Epithelial cell of esophagus (primary cell): ENCODE results near the gene HOPX.
"Not testable (repeated sequence)": the region's sequence is repeated elsewhere in the genome, so short reads cannot be mapped to it uniquely, and the experiment has no call there.

Experiments used
- DNase-seq: peaks from one replicate; pipeline ENCODE4 v3.0.0; 2010; ENCODE audit warnings: low read depth
- H3K4me3 ChIP-seq: 2 replicates; pipeline ENCODE4 v1.5.1; 2011; ENCODE audit warnings: mild to moderate bottlenecking, low read length, control low read depth
- CTCF ChIP-seq: IDR thresholded peaks from 2 replicates; pipeline ENCODE4 v1.5.1; 2011; ENCODE audit warnings: low read depth, mild to moderate bottlenecking, low read length, control low read depth, inconsistent platforms; ENCODE audit not compliant: insufficient read depth; ENCODE audit errors: missing control alignments

Gene HOPX

GRCh38 chr4:56641494-56642051 lies 39.5 kb downstream of the HOPX start:
- no peak overlapping the region for H3K4me3 ChIP-seq
- DNase-seq, result peak; percentile 91
- TF ChIP-seq CTCF, result peak; percentile 29

DNA sequence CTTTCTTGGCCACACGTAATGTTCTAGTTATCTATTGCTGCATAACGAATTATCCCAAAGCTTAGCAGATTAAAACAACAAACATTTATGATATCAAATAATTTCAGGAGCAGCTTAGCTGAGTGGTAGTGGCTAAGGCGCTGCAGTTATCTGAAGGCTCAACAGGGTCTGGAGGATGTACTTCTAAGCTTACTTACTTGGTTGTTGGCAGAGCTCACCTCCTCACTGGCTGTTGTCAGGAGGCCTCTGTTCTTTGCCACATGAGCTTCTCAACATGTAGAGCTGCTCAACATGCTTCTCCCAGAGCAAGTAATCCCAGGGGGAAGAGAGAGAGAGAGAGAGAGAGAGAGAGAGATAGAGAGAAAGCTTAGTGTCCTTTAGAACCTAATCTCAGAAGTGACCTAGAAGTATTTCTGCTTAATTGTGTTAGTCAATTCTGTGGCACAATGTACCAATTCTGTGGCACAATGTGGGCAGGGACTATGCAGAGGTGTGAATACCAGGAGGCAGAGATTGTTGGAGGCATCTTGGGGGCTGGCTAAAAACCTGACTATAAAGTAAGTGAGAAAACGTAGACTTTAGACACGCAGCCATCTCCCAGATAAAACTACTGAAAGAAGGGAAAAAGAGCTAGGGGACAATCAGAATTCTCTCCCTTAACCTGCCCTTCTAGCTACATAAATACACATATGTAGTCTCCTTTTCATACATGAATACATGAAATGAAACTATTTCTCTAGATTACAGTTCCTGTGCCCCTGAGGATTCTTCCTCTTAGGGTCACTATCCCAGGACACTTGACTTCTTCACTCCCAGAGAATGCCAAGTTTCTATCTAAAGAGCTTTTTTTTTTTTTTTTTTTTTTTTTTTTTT lies 40.2 kb downstream of the HOPX start:
- DNase-seq, result peak; percentile 27
- H3K4me3 ChIP-seq, result no peak overlapping the region
- no peak for TF ChIP-seq CTCF

GRCh38 chr4:56637791-56638190 lies 43.3 kb downstream of the HOPX start:
- TF ChIP-seq CTCF, result no peak
- peak; percentile 41 for DNase-seq
- no peak overlapping the region for H3K4me3 ChIP-seq

DNA sequence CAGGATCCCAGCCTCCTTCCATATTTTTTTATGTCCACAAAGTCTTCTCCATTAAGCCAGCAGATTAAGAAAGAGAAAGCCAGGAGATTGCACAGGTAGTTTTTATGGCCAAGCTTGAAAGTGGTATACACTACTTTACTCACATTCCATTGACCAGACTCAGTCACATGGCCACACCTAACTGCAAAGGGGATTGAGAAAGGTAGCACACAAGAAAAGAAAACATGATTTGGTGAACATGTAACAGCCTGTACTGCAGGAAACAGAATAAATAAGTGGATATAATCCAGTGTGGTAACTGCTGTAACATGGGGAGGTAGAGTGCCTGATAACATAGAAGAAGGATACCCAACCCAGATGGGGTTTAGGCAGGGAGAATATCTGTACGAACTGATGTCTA lies 43.9 kb downstream of the HOPX start:
- DNase-seq, result peak; percentile 96
- no peak overlapping the region for H3K4me3 ChIP-seq

DNA sequence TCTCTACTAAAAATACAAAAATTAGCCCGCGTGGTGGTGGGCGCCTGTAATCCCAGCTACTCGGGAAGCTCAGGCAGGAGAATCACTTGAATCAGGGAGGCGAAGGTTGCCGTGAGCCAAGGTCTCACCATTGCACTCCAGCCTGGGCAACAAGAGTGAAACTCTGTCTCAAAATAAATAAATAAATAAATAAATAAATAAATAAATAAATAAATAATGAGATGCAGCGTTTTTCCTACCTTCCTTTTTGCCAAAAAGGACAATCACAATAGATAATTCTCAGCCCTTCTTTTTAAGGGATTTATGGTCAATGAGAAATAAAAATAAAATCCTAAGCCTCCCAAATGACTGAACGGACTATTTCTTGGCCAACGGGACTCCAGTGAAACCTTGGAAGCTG lies 46.1 kb downstream of the HOPX start:
- DNase-seq, H3K4me3 ChIP-seq: not testable (repeated sequence)

More for the DNA sequence above, 43.9 kb downstream of the HOPX start:
- no peak for TF ChIP-seq CTCF

GRCh38 chr4:56633486-56633885 lies 47.6 kb downstream of the HOPX start:
- TF ChIP-seq CTCF, result no peak
- peak; percentile 61 for DNase-seq
- no peak overlapping the region for H3K4me3 ChIP-seq

DNA sequence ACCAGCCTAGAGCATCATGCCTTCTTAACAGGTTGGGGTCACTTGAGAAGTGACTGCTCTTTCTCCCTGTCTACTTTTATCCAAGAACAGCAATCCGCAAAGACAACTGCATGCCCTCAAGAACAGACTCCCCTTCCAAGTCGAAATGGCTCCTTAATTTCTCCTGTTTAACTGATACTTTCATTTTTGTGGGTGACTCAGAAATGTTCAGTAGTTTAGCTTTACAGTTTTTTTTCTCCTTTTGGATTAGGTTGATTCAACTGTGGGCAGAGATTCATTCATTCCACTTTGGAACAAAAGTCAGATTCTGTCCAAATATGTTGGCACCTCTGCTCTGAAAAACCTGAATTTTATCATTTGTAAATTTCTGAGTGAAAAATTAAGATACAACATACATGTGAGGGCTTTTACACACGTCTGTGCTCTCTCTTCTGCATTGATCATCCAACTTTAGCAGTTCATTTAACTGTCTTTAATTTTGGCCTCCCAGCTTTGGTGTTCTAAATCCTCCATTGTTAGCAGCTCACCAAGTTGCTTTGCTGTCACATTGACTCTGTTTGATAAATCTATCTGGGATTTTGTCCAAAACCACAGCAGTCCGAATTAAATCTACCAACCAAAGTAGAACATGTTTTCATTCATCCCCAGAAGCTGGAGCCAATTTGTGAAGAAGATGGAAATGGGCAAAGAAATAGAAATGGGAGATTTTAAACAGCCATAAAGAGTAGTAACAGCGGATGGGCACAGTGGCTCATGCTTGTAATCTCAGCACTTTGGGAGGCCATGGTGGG lies 50.0 kb downstream of the HOPX start:
- H3K4me3 ChIP-seq, result no peak overlapping the region
- no peak for TF ChIP-seq CTCF
- no peak for DNase-seq
